Limb (tissue), 2 donors: ENCODE results near the gene EXOSC6.
"Not testable (repeated sequence)": the region's sequence is repeated elsewhere in the genome, so short reads cannot be mapped to it uniquely, and the experiment has no call there.

Experiments
- DNase-seq, 2 donors: peaks; one replicate each; pipeline ENCODE4 v3.0.0-alpha.2; 2016; ENCODE audit errors: extremely low spot score in 2 of 2

Gene EXOSC6

GRCh38 chr16:70199170-70199569 is 52.6 kb downstream of the EXOSC6 start:
- not testable (repeated sequence) for DNase-seq

- DNase-seq: peak in 1 of 2 donors; percentile 35
These were observed 53.1 kb downstream of the EXOSC6 start for GRCh38 chr16:70198666-70199065.

GRCh38 chr16:70198230-70198629 is 53.5 kb downstream of the EXOSC6 start:
- not testable (repeated sequence) for DNase-seq

- DNase-seq: not testable (repeated sequence)
These were observed 54.1 kb downstream of the EXOSC6 start for GRCh38 chr16:70197611-70198010.
